GM10248 (cell line): ENCODE data around the gene IGSF9B.

Experiments used
- CTCF ChIA-PET: fragments of 300-600 bp; sonication (Branson Sonifier 250); formaldehyde crosslinking; extraction: SDS; loops from one replicate; lab custom pipeline; 2021; ENCODE audit warnings: antibody characterized with exemption; lab: Yijun Ruan, JAX
- POLR2A ChIA-PET: fragments of 350-650 bp; sonication (Branson Sonifier 250); formaldehyde crosslinking; extraction: SDS; loops from one replicate; lab custom pipeline; 2020; ENCODE audit warnings: antibody characterized with exemption; lab: Yijun Ruan, JAX
- DNase-seq: peaks from one replicate; pipeline ENCODE4 v3.0.0; 2012; ENCODE audit errors: extremely low spot score
- CTCF ChIP-seq: IDR thresholded peaks from 2 replicates; pipeline ENCODE4 v1.5.1; 2012; ENCODE audit warnings: mild to moderate bottlenecking, low read depth; ENCODE audit errors: extremely low read depth, missing control alignments, control extremely low read depth

Gene IGSF9B

GRCh38 chr11:133941546-133941945 is 15.2 kb downstream of the IGSF9B start:
- POLR2A ChIA-PET, result no interaction called here
- DNase-seq, result no peak
- CTCF ChIA-PET, result no interaction called here
- no peak for TF ChIP-seq CTCF

- POLR2A ChIA-PET, result no interaction called here
- CTCF ChIA-PET, result interaction anchor here (1.5 kb wide), 1 partner anchor 8 kb away, joined by 3 read pairs; no protein-coding TSS in a partner anchor
- DNase-seq, result no peak
- no peak for TF ChIP-seq CTCF
Observed at GRCh38 chr11:133940034-133940433, 16.7 kb downstream of the IGSF9B start.

GRCh38 chr11:133939558-133939957 is 17.2 kb downstream of the IGSF9B start:
- DNase-seq, result no peak
- ChIA-PET POLR2A (no interaction called here), CTCF (interaction anchor here (1.5 kb wide), 1 partner anchor 8 kb away, joined by 3 read pairs; no protein-coding TSS in a partner anchor)
- TF ChIP-seq CTCF, result no peak

- ChIA-PET CTCF (interaction anchor here (0.9 to 1.1 kb wide), 3 partner anchors 10 to 15 kb away, joined by 3 to 4 read pairs (median 4); no protein-coding TSS in a partner anchor), POLR2A (no interaction called here)
- DNase-seq, result no peak
- no peak for TF ChIP-seq CTCF
Observed at GRCh38 chr11:133938166-133938565, 18.6 kb downstream of the IGSF9B start.

- ChIA-PET CTCF (no interaction called here), POLR2A (no interaction called here)
- no peak for TF ChIP-seq CTCF
- no peak for DNase-seq
Observed at GRCh38 chr11:133937468-133937867, 19.3 kb downstream of the IGSF9B start.

- POLR2A ChIA-PET, result no interaction called here
Observed at GRCh38 chr11:133937015-133937414, 19.8 kb downstream of the IGSF9B start.

More at GRCh38 chr11:133937015-133937414, 19.8 kb downstream of the IGSF9B start:
- no peak for TF ChIP-seq CTCF
- DNase-seq, result no peak
- CTCF ChIA-PET, result no interaction called here
